GM19043 (cell line): Measurements from ENCODE around the gene TBC1D8.
A peak's percentile ranks its signal among the peaks of the same experiment; 100 is the strongest.

Source experiments
- ATAC-seq: cut with Tn5 transposase; IDR thresholded peaks from one replicate; pipeline ENCODE4 v1.9.1; 2021; ENCODE audit warnings: low read depth; ENCODE audit not compliant: unreplicated experiment

Gene TBC1D8

DNA sequence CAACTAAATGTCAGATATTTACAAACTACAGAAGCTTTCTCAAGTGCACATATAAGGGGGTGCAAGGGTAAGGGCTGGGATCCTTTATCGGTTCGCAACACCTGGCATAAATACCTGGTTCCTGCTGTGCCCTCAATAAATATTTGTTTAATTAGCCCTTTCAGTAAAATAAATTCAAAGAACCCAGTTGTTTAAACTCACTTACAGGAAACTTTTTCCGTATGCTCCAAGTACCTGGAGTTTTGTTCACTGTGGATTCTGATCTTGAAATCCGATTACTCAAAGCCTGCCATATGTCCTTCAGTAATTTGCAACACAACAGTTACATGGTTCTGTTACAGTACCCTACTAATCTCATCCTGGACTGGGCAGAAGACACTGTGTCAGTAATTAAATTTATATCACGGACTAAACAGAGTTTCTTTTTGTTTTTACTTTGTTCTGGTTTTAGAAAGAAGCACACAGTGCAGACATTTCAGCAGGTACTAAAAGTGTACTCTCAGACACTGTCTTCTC lies 36.9 kb downstream of the TBC1D8 start:
- no peak for ATAC-seq

GRCh38 chr2:101113441-101114267 lies 37.5 kb downstream of the TBC1D8 start:
- ATAC-seq = no peak

GRCh38 chr2:101112772-101113157 lies 38.4 kb downstream of the TBC1D8 start:
- no peak for ATAC-seq

DNA sequence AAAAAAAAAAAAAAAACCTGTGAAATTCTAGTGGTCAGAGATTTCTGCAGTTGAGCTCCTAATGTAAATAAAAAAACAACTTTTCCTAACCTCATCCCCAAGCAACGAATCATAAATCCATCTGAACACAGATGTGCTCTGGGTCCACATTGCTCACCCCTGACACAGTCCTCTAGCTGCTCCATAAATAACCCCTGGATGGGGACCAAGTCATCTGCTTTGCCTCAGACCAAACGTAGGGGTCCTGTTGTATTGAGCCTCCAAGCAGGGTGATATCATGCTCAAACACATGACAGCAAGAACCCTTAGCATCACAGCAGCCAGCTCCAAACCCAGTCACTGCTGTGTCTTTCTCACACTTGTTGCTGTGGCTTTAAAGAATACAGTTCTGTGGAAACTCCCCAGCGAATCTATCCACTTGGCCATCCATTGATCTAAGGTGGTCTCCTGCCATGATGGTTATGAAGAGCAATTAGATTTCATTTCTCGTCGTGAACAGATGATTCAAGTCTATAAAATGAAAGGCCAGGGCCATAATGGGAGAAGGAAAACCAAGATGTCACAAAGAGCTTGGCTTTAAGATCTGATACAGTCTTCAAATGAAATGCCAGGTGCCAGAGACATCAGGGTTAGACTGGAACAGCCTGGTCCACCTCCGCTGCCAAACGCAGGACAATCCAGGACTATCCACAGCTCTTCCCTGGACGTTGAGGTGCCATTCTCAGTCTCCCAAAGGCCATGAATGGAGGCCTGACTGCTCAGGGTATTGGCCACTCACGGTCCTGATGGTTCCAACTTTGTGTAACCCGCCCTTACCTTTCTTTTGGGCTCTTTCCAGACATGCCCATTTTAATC lies 39.0 kb downstream of the TBC1D8 start:
- no peak for ATAC-seq

DNA sequence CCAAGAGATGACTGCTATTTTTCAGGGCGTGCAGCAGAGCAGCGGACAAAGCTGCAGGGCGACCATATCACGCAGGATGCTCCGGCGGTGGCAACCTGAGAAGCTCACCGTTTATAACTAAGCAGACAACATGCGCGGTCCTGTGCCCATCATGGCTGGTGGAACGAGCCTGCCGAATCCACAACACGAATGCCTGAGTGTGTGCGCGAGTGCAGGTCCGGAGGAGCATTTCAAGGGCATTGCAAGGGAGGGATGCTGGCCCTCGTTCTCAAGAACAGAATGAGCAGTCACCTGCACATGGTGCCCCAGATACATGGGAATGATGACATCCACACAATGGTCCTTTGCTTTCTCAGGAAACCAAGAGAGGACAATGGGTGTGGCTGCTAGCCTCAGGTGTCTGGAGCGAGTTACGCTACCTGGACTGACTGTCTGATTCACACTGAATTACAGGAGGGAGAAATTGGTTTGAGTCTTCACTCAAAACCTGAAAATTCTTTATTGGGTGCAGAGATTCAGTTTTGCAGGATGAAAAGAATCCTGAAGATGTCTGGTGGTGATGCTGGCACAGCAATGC lies 39.8 kb downstream of the TBC1D8 start:
- no peak for ATAC-seq

GRCh38 chr2:101109451-101110118 lies 41.6 kb downstream of the TBC1D8 start:
- ATAC-seq = no peak

- no peak for ATAC-seq
Observed at GRCh38 chr2:101108357-101108756, 42.8 kb downstream of the TBC1D8 start.

DNA sequence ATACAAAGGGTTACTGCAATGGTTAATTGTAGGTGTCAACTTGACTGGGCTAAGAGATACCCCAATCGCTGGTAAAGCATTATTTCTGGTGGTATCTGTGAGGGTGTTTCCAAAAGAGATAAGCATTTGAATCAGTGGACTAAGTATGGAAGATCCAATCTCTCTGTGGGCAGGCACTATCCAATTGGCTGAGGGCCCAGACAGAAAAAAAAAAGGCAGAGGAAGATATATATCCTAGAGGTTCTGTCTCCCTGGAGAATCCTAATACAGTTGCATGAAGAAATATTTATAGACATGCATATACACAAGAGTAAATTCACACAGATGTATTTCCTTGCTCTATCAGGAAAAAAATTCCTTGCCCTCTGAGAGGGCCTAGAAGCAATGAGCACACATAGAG lies 43.9 kb downstream of the TBC1D8 start:
- no peak for ATAC-seq

DNA sequence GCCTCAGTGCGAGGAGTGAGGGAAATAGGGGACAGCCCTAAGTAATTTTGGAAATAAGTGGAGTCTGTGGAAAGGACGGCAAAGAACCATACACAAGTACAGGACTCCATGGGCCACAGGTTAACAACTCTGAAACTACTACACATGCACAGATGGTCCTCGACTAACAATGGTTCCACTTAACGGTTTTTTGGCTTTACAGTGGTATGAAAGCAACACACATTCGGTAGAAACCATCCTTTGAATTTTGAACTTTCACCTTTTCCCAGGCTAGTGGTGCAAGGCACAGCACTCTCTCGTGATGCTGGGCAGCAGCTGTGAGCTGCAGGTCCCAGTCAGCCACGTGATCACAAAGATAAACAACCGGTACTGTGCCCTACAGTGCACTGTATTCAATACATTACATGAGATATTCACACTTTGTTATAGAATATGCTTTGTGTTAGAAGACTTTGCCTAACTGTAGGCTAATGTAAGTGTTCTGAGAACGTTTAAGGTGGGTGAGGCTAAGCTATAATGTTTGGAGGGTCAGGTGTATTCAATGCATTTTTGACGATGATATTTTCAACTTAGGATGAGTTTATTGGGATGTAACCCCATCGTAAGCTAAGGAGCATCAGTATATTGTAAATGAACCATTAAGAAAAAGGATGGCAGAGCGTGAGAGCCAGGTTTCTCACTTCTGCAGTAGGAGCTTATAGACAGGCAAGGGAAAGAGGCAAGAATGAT lies 44.6 kb downstream of the TBC1D8 start:
- ATAC-seq = no peak

DNA sequence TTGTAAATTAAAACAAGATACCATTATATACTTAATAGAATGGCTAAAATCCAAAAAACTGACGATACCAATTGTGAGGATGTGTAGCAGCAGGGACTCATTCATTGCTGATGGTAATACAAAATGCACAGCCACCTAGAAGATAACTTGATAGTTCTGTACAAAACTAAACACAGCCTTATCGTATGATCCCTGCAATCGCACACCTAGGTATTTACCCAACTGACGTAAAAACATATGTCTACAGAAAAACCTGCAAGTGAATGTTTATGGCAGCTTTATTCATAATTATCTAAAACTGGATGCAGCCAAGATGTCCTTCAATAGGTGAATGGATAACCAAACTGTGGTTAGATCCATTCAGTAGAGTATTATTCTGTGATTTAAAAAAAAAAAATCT lies 45.5 kb downstream of the TBC1D8 start:
- ATAC-seq = no peak

DNA sequence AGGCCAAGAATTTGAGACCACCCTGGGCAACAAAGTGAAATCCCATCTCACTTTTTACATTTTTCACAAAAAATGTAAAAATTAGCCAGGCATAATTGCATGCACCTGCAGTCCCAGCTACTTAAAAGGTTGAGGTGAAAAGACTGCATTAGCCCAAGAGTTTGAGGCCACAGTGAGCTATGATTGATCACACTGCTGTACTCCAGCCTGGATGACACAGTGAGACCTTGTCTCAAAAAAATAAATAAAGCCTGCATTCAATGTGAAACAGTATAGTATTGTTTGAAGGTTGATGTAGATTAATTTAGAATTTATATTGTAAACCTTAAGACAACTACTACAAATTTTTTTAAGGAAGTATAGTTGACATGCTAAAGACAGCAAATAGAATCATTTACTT lies 53.5 kb downstream of the TBC1D8 start:
- no peak for ATAC-seq

- no peak for ATAC-seq
Observed at GRCh38 chr2:101096619-101097142, 54.5 kb downstream of the TBC1D8 start.

DNA sequence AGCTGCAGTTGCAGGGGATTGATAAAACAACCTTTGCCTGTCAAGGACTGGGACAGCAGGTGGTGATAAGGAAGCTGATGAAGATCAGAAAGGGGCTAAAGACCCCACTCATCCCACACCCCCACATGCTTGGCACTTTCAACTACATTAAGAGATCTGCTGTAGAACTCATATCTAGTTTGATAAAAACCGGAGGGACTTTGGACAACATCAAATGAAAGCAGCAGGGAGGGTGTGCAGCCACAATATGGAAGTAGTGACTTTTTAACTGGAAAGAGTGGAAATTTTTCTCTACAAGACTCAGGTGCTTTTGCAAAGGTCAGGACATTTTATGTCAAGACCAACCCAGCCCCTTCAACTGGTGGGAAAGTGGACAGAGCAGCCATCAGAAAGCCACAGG lies 56.8 kb downstream of the TBC1D8 start:
- no peak for ATAC-seq

GRCh38 chr2:101089942-101090799 lies 61.0 kb downstream of the TBC1D8 start:
- ATAC-seq = no peak

DNA sequence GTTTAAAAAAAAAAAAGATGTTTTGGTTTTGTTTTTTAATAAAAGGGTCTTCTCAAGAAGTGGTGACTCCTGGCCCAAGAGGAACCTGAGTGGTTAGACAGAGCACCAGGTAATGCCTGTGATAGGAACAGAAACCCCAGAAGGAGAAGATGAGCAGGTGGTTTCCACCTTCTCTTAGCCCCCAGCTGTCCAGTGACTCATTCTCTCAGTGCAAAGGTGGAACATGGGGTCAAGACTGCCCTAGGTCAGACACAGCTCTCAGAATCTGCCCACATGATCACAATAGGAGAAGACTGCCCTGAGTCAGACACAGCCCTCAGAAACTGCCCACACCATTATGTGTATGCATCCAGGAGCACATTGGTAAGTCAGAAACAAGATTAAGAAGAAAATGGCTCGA lies 61.8 kb downstream of the TBC1D8 start:
- ATAC-seq = peak; percentile 78

DNA sequence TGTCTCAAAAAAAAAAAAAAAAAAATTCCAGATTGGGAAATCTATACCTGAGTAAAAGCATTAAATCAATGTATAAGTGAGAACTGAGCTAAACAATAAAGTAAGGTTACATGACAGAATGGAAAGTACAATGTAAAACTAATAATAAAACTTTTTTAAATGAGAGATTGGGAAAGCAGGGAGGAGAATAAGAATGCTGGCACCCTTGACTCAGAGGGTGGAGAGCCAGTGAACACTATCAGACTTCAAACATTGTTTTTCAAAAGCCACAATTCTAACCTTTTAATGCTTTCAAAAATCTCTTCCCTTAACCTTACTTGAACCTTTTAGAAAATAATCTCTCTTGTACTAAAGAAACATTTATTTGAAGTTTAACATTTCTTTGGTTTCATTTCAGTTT lies 63.5 kb downstream of the TBC1D8 start:
- ATAC-seq = no peak

DNA sequence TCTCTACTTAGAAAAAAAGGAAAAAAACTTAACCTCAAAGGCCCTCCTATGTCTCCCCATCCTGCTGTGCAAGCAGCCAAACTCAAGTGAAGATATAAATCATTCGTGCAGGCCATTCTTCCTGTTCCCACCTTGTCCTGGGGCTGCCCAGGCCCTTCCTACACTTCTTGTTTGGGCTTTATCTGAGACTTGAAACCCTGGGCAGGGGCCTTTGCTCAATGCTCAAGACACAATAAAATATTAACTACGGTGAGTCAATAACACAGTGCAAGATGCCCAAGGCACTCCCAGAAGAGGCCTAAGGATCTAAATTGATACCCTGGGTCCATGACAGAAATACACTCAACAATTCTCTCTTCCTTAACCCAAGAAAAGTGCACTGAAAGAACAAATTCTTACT lies 67.6 kb downstream of the TBC1D8 start:
- no peak for ATAC-seq

GRCh38 chr2:101082998-101083397 lies 68.2 kb downstream of the TBC1D8 start:
- no peak for ATAC-seq

DNA sequence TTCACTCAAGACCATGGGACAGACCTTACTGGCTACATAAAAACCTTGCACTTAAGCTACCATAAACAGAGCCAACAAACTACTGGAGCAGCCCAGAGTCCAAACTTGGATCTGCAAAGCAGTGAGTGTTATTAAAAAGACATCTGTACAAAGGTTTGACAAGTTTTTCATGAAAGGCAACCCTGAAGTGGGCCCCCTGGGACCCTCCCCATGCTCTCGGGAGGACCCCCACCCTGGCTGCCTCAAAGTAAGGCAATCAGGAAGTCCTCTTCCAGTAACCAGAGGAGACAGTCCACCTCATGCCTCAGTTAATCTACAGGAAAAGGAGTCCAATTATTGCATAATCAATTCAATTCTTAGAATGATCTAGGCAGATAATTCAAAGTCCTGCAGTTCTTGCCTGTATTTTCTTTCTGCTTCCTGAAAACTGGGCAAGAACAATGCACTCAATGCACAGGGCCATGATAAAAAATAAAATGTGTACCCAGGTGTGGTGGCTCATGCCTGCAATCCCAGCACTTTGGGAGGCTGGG lies 69.7 kb downstream of the TBC1D8 start:
- ATAC-seq = no peak
